Measurements from ENCODE around the gene ROBO4. TPM values are rescaled to one million over a fixed set of nuclear protein-coding genes. Genes with fewer than 3 reads are reported as not detected.

The ROBO4 gene
- total RNA-seq, 4 donors from 2014 or later: 13.9 to 33.6 (median 23.4) TPM

GRCh38 chr11:124898263-124898680, 607 bp upstream of the ROBO4 start:
- H3K36me3 ChIP-seq: no peaks in the 10 kb centered on the region
- peaks cover 0 to 49% (median 15%) of the 10 kb centered on the region in 3 donors for H3K4me1 ChIP-seq
- peak; percentile 38 for ATAC-seq
- no peak overlapping the region for H3K4me3 ChIP-seq
- peaks cover 8% of the 10 kb centered on the region for H3K27me3 ChIP-seq
- TF ChIP-seq CTCF (IDR thresholded peaks at IDR 0.05) (peak in 1 of 4 experiments; percentile 16), EP300 (IDR thresholded peaks at IDR 0.05) (no peak), POLR2A (IDR thresholded peaks at IDR 0.05) (no peak), POLR2AphosphoS5 (IDR thresholded peaks at IDR 0.05) (no peak)
- H3K9me3 ChIP-seq: no peaks in the 10 kb centered on the region
- WGBS, 2 donors (ENCODE audit: low coverage in 1 of 2): 27 to 42% methylated on average over 2 to 3 of the region's 3 CpGs
- peak overlapping the region; percentile 15 to 80 (median 72) for H3K27ac ChIP-seq

GRCh38 chr11:124896821-124897391, 759 bp downstream of the ROBO4 start:
- H3K27me3 ChIP-seq: peaks cover 8% of the 10 kb centered on the region
- peak overlapping the region in 3 of 4 donors; percentile 66 to 80 (median 79) for H3K27ac ChIP-seq
- ATAC-seq: peak; percentile 63
- H3K4me3 ChIP-seq: peak overlapping the region in 1 of 2 donors; percentile 42
- TF ChIP-seq POLR2AphosphoS5 (IDR thresholded peaks at IDR 0.05) (no peak), EP300 (IDR thresholded peaks at IDR 0.05) (no peak), CTCF (IDR thresholded peaks at IDR 0.05) (no peak), POLR2A (IDR thresholded peaks at IDR 0.05) (no peak)
- 60 to 100% methylated on average over 1 of the region's 9 CpGs for WGBS, 2 donors (ENCODE audit: low coverage in 1 of 2)
- no peaks in the 10 kb centered on the region for H3K36me3 ChIP-seq
- peaks cover 0 to 62% (median 15%) of the 10 kb centered on the region in 3 donors for H3K4me1 ChIP-seq
- H3K9me3 ChIP-seq: no peaks in the 10 kb centered on the region

- H3K4me3 ChIP-seq: peak overlapping the region in 1 of 2 donors; percentile 42
- H3K36me3 ChIP-seq: no peaks in the 10 kb centered on the region
- TF ChIP-seq CTCF (IDR thresholded peaks at IDR 0.05) (no peak), POLR2A (IDR thresholded peaks at IDR 0.05) (no peak), EP300 (IDR thresholded peaks at IDR 0.05) (no peak), POLR2AphosphoS5 (IDR thresholded peaks at IDR 0.05) (no peak)
- WGBS, 2 donors (ENCODE audit: low coverage in 1 of 2): 81 to 100% methylated on average over 3 to 6 of the region's 16 CpGs
- H3K9me3 ChIP-seq: no peaks in the 10 kb centered on the region
- peaks cover 8% of the 10 kb centered on the region for H3K27me3 ChIP-seq
- ATAC-seq: no peak
- H3K27ac ChIP-seq: peak overlapping the region in 3 of 4 donors; percentile 66 to 80 (median 79)
- peaks cover 0 to 69% (median 19%) of the 10 kb centered on the region in 3 donors for H3K4me1 ChIP-seq
These were observed 1.5 kb downstream of the ROBO4 start for GRCh38 chr11:124896071-124896750.

GRCh38 chr11:124895471-124895971, 2.1 kb downstream of the ROBO4 start:
- WGBS, 2 donors (ENCODE audit: low coverage in 1 of 2): 68% methylated on average over 3 of the region's 20 CpGs; no CpG with 5 or more reads in 1 of the 2 donors
- H3K36me3 ChIP-seq: no peaks in the 10 kb centered on the region
- no peak for ATAC-seq
- peaks cover 6% of the 10 kb centered on the region for H3K27me3 ChIP-seq
- H3K27ac ChIP-seq: peak overlapping the region in 3 of 4 donors; percentile 66 to 80 (median 79)
- no peaks in the 10 kb centered on the region for H3K9me3 ChIP-seq
- peak overlapping the region in 1 of 2 donors; percentile 42 for H3K4me3 ChIP-seq
- TF ChIP-seq EP300 (IDR thresholded peaks at IDR 0.05): no peak
- peaks cover 0 to 76% (median 24%) of the 10 kb centered on the region in 3 donors for H3K4me1 ChIP-seq

- no peaks in the 10 kb centered on the region for H3K27me3 ChIP-seq
- no peak for ATAC-seq
- H3K9me3 ChIP-seq: no peaks in the 10 kb centered on the region
- peak overlapping the region in 3 of 4 donors; percentile 66 to 80 (median 79) for H3K27ac ChIP-seq
- H3K4me1 ChIP-seq: peaks cover 0 to 79% (median 25%) of the 10 kb centered on the region in 3 donors
- peak overlapping the region in 1 of 2 donors; percentile 42 for H3K4me3 ChIP-seq
- H3K36me3 ChIP-seq: no peaks in the 10 kb centered on the region
- 40 to 72% methylated on average over 1 to 2 of the region's 4 CpGs for WGBS, 2 donors (ENCODE audit: low coverage in 1 of 2)
- TF ChIP-seq EP300 (IDR thresholded peaks at IDR 0.05) (no peak), POLR2A (IDR thresholded peaks at IDR 0.05) (no peak), CTCF (IDR thresholded peaks at IDR 0.05) (no peak), POLR2AphosphoS5 (IDR thresholded peaks at IDR 0.05) (no peak)
These were observed 2.8 kb downstream of the ROBO4 start for GRCh38 chr11:124894606-124895430.
